AG08395 (cell line): ENCODE measurements around the gene DBN1.

Experiments
- DNase-seq: peaks from one replicate; pipeline ENCODE4 v3.0.0; 2012; ENCODE audit warnings: mixed read lengths, low spot score

DBN1 gene

GRCh38 chr5:177473443-177474001 lies at the start of gene DBN1:
Gene DBN1 (minus strand): TSS chr5:177473634. CDS start chr5:177473521, 113 bp downstream.
- peak; percentile 92 for DNase-seq

- DNase-seq = no peak
Observed at GRCh38 chr5:177520916-177521513, 47.6 kb upstream of the DBN1 start.

GRCh38 chr5:177520271-177520670 lies 46.8 kb upstream of the DBN1 start:
- DNase-seq = no peak

- DNase-seq = no peak
Observed at GRCh38 chr5:177519463-177520235, 46.2 kb upstream of the DBN1 start.

GRCh38 chr5:177516601-177517568 lies 43.5 kb upstream of the DBN1 start, which contains the start of gene DDX41:
Gene DDX41 (minus strand): TSS chr5:177516961. CDS start chr5:177516945, 16 bp downstream.
- peak; percentile 99 for DNase-seq

GRCh38 chr5:177515580-177515979 lies 42.1 kb upstream of the DBN1 start:
- DNase-seq = no peak

- DNase-seq = no peak
Observed at GRCh38 chr5:177514541-177514940, 41.1 kb upstream of the DBN1 start.

- no peak for DNase-seq
Observed at GRCh38 chr5:177513500-177513899, 40.1 kb upstream of the DBN1 start.

GRCh38 chr5:177512736-177513380 lies 39.4 kb upstream of the DBN1 start:
- no peak for DNase-seq

- no peak for DNase-seq
Observed at GRCh38 chr5:177511796-177512675, 38.6 kb upstream of the DBN1 start.

- no peak for DNase-seq
Observed at GRCh38 chr5:177511181-177511580, 37.7 kb upstream of the DBN1 start.

GRCh38 chr5:177510567-177511053 lies 37.2 kb upstream of the DBN1 start:
- DNase-seq = no peak

- no peak for DNase-seq
Observed at GRCh38 chr5:177509991-177510566, 36.6 kb upstream of the DBN1 start.

- no peak for DNase-seq
Observed at GRCh38 chr5:177509381-177509951, 36.0 kb upstream of the DBN1 start, which contains the start of gene DOK3. Gene DOK3 (minus strand): TSS chr5:177509826. CDS start chr5:177509540, 286 bp downstream.

GRCh38 chr5:177508837-177509236 lies 35.4 kb upstream of the DBN1 start:
- no peak for DNase-seq

GRCh38 chr5:177508221-177508611 lies 34.8 kb upstream of the DBN1 start:
- no peak for DNase-seq

GRCh38 chr5:177507596-177508220 lies 34.3 kb upstream of the DBN1 start:
- DNase-seq = no peak

GRCh38 chr5:177507165-177507564 lies 33.7 kb upstream of the DBN1 start:
- DNase-seq = no peak

- no peak for DNase-seq
Observed at GRCh38 chr5:177505075-177505474, 31.6 kb upstream of the DBN1 start.
